Activated CD8-positive, alpha-beta T cell treated with anti-CD3 and anti-CD28 coated beads, Interleukin-2, amount 10 ng/mL, durations not matched to agents 7 days and 5 days (primary cell): Measurements from ENCODE around the gene RAB25. TPM values are rescaled to one million over a fixed set of nuclear protein-coding genes. Genes with fewer than 3 reads are reported as not detected.
A peak's percentile ranks its signal among the peaks of the same experiment; 100 is the strongest.
"Not testable (repeated sequence)": the region's sequence is repeated elsewhere in the genome, so short reads cannot be mapped to it uniquely, and the experiment has no call there.

ENCODE experiments used
- ATAC-seq: fragments of 150-1000 bp; cut with Tn5 transposase; one replicate; pipeline ENCODE4 v1.10.0; 2021; ENCODE audit warnings: moderate library complexity
- CTCF ChIA-PET: fragments of 350-600 bp; sonication (Branson Sonifier 250); formaldehyde crosslinking; loops from one replicate; lab custom pipeline; 2021; ENCODE audit warnings: antibody characterized with exemption; lab: Charles Lee
- POLR2A ChIA-PET: fragments of 350-600 bp; sonication (Branson Sonifier 250); formaldehyde crosslinking; loops from one replicate; lab custom pipeline; 2021; ENCODE audit warnings: antibody characterized with exemption; lab: Charles Lee
- DNase-seq: peaks from one replicate; pipeline ENCODE4 v3.0.0-alpha.2; 2020
- H3K27ac Mint-ChIP-seq: one replicate; pipeline ENCODE4 v1.8.0; 2021; ENCODE audit warnings: mild to moderate bottlenecking, mixed read lengths
- H3K27me3 Mint-ChIP-seq: one replicate; pipeline ENCODE4 v1.8.0; 2021; ENCODE audit warnings: low read depth, mixed read lengths
- H3K36me3 Mint-ChIP-seq: one replicate; pipeline ENCODE4 v1.8.0; 2021; ENCODE audit warnings: low read depth, mixed read lengths
- H3K4me1 Mint-ChIP-seq: one replicate; pipeline ENCODE4 v1.8.0; 2021; ENCODE audit warnings: low read depth, mixed read lengths
- H3K4me3 Mint-ChIP-seq: one replicate; pipeline ENCODE4 v1.8.0; 2021; ENCODE audit warnings: mild to moderate bottlenecking, mixed read lengths
- H3K9me3 Mint-ChIP-seq: one replicate; pipeline ENCODE4 v1.8.0; 2022; ENCODE audit warnings: mixed read lengths; ENCODE audit not compliant: insufficient read depth
- total RNA-seq, 2 experiments: library from RNA; stranded (reverse); gene quantifications; one replicate each; pipeline ENCODE4 v1.2.3, GENCODE V29; 2021

Gene RAB25
- total RNA-seq, 2 experiments from 2014 or later, result 0.50 TPM; not detected in 1

GRCh38 chr1:156033011-156033410 lies 27.9 kb upstream of the RAB25 start:
- Mint-ChIP-seq H3K36me3 (peaks cover 9% of the 10 kb centered on the region), H3K9me3 (no peaks in the 10 kb centered on the region), H3K27me3 (no peaks in the 10 kb centered on the region), H3K27ac (no peak overlapping the region), H3K4me3 (no peak overlapping the region), H3K4me1 (peaks cover 3% of the 10 kb centered on the region)
- POLR2A ChIA-PET, result no interaction called here
- DNase-seq (no peak), ATAC-seq (no peak)
- CTCF ChIA-PET, result interaction anchor here (1.2 kb wide), 1 partner anchor 33 kb away, joined by 3 read pairs; no protein-coding TSS in a partner anchor

- H3K9me3 Mint-ChIP-seq, ATAC-seq, H3K4me3 Mint-ChIP-seq, H3K27ac Mint-ChIP-seq, H3K27me3 Mint-ChIP-seq, H3K4me1 Mint-ChIP-seq, POLR2A ChIA-PET, CTCF ChIA-PET, DNase-seq: not testable (repeated sequence)
- H3K36me3 Mint-ChIP-seq, result peaks cover 11% of the 10 kb centered on the region
Observed at GRCh38 chr1:156034991-156035390, 26.0 kb upstream of the RAB25 start.

GRCh38 chr1:156042828-156043227 lies 18.1 kb upstream of the RAB25 start:
- H3K27ac Mint-ChIP-seq, result no peak overlapping the region
- ChIA-PET POLR2A (no interaction called here), CTCF (interaction anchor here (1.1 to 2.9 kb wide), 2 partner anchors 10 to 23 kb away, joined by 3 to 14 read pairs; no protein-coding TSS in a partner anchor)
- H3K27me3 Mint-ChIP-seq, result no peaks in the 10 kb centered on the region
- no peaks in the 10 kb centered on the region for H3K9me3 Mint-ChIP-seq
- no peak overlapping the region for H3K4me3 Mint-ChIP-seq
- ATAC-seq (no peak), DNase-seq (no peak)
- H3K4me1 Mint-ChIP-seq, result peaks cover 7% of the 10 kb centered on the region
- peaks cover 20% of the 10 kb centered on the region for H3K36me3 Mint-ChIP-seq

GRCh38 chr1:156045076-156045475 lies 15.9 kb upstream of the RAB25 start:
- DNase-seq, result no peak
- Mint-ChIP-seq H3K27ac (peak overlapping the region; percentile 60), H3K9me3 (no peaks in the 10 kb centered on the region), H3K36me3 (peaks cover 28% of the 10 kb centered on the region), H3K4me3 (no peak overlapping the region), H3K27me3 (no peaks in the 10 kb centered on the region), H3K4me1 (peaks cover 7% of the 10 kb centered on the region)
- ChIA-PET CTCF (interaction anchor here (1.1 to 2.9 kb wide), 2 partner anchors 16 to 21 kb away, joined by 3 to 14 read pairs; no protein-coding TSS in a partner anchor), POLR2A (interaction anchor here (1.0 kb wide), 1 partner anchor 22 kb away, joined by 3 read pairs; no protein-coding TSS in a partner anchor)
- ATAC-seq, result peak; percentile 49

- DNase-seq (no peak), ATAC-seq (no peak)
- H3K9me3 Mint-ChIP-seq, result no peaks in the 10 kb centered on the region
- ChIA-PET POLR2A (interaction anchor here (0.6 kb wide), 1 partner anchor 109 kb away, joined by 7 read pairs; no protein-coding TSS in a partner anchor), CTCF (interaction anchor here (1.6 kb wide), 1 partner anchor 8 kb away, joined by 4 read pairs; no protein-coding TSS in a partner anchor)
- H3K36me3 Mint-ChIP-seq, result peaks cover 21% of the 10 kb centered on the region
- no peaks in the 10 kb centered on the region for H3K27me3 Mint-ChIP-seq
- no peak overlapping the region for H3K27ac Mint-ChIP-seq
- peaks cover 14% of the 10 kb centered on the region for H3K4me1 Mint-ChIP-seq
- H3K4me3 Mint-ChIP-seq, result no peak overlapping the region
Observed at GRCh38 chr1:156048663-156049258, 12.2 kb upstream of the RAB25 start.

GRCh38 chr1:156050376-156050775 lies 10.6 kb upstream of the RAB25 start:
- Mint-ChIP-seq H3K9me3 (no peaks in the 10 kb centered on the region), H3K4me1 (peaks cover 12% of the 10 kb centered on the region), H3K27me3 (no peaks in the 10 kb centered on the region), H3K4me3 (no peak overlapping the region), H3K27ac (no peak overlapping the region), H3K36me3 (peaks cover 12% of the 10 kb centered on the region)
- CTCF ChIA-PET, result interaction anchor here (1.9 kb wide), 1 partner anchor 16 kb away, joined by 8 read pairs; no protein-coding TSS in a partner anchor
- ATAC-seq (no peak), DNase-seq (no peak)
- POLR2A ChIA-PET, result no interaction called here

GRCh38 chr1:156051011-156051725 lies 9.8 kb upstream of the RAB25 start:
- Mint-ChIP-seq H3K9me3 (no peaks in the 10 kb centered on the region), H3K36me3 (peaks cover 13% of the 10 kb centered on the region), H3K4me1 (peaks cover 17% of the 10 kb centered on the region), H3K4me3 (no peak overlapping the region), H3K27me3 (no peaks in the 10 kb centered on the region), H3K27ac (no peak overlapping the region)
- ChIA-PET CTCF (interaction anchor here (1.2 to 2.4 kb wide), 4 partner anchors 10 to 46 kb away, joined by 3 to 12 read pairs (median 6); no protein-coding TSS in a partner anchor), POLR2A (no interaction called here)
- DNase-seq (no peak), ATAC-seq (no peak)

DNA sequence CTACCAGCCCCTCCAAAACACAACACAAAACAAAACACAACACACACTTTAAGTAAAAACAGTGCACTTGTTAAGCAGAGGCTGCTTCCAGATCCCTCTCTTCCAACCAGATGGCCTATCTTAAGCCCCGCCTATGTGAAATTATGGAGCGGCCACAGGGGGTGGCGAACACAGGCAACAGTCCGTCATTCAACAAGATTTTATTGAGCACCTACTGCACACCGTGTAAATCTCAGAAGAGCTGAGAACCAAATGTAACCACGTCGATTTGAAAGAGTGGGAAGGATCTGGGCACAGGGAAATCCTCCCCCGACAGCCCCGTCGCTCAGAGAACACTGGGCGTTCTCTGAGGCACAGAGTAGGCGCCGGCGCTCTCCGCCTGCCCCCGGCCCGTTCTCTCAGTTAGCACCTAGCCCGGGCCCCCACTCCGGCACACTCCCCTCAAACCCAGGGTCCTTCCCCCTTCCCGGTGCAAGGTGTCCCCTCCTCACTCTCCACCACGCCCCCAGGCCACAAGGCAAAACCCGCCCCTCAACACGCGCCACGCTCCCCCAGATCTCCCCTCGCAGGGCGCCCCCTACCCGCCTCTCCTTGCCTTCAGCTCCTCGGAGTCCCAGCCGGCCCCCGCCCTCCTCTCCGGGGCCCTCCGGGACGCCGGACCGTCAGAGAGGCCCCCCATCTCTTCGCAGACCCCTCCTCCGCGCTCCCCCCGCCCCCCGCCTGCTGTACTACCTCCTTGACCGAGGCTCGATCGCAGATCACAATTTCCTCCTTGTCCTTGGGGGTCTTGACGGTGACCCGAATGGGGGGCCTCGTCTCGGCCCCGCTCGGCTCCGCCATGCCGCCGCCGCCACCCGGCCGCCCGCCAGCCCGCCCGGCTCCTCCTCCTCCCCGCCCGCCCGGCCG lies 7.8 kb upstream of the RAB25 start:
- peak overlapping the region; percentile 91 for H3K4me3 Mint-ChIP-seq
- H3K36me3 Mint-ChIP-seq, result peaks cover 21% of the 10 kb centered on the region
- ATAC-seq (peak; percentile 41), DNase-seq (peak; percentile 75)
- ChIA-PET CTCF (interaction anchor here (0.9 to 2.4 kb wide), 11 partner anchors 10 to 228 kb away, joined by 3 to 12 read pairs (median 4); partner anchors contain the start of genes ARHGEF2 and SYT11), POLR2A (no interaction called here)
- H3K27ac Mint-ChIP-seq, result peak overlapping the region; percentile 80
- no peaks in the 10 kb centered on the region for H3K9me3 Mint-ChIP-seq
- peaks cover 23% of the 10 kb centered on the region for H3K4me1 Mint-ChIP-seq
- H3K27me3 Mint-ChIP-seq, result no peaks in the 10 kb centered on the region

- Mint-ChIP-seq H3K9me3 (no peaks in the 10 kb centered on the region), H3K4me1 (peaks cover 23% of the 10 kb centered on the region), H3K27me3 (no peaks in the 10 kb centered on the region), H3K27ac (peak within 1 kb of the TSS; percentile 91), H3K4me3 (peak within 1 kb of the TSS; percentile 96), H3K36me3 (peaks cover 20% of the 10 kb centered on the region)
- ChIA-PET POLR2A (no interaction called here), CTCF (interaction anchor here (0.9 to 2.2 kb wide), 8 partner anchors 12 to 194 kb away, joined by 3 to 12 read pairs (median 4); partner anchors contain the start of genes ARHGEF2 and SYT11)
- DNase-seq, result peak; percentile 90
- ATAC-seq, result peak; percentile 55
Observed at GRCh38 chr1:156053768-156054499, 7.0 kb upstream of the RAB25 start, which contains the start of gene UBQLN4. UBQLN4 (minus strand) TSS chr1:156053798; CDS start chr1:156053701, 97 bp downstream.

DNA sequence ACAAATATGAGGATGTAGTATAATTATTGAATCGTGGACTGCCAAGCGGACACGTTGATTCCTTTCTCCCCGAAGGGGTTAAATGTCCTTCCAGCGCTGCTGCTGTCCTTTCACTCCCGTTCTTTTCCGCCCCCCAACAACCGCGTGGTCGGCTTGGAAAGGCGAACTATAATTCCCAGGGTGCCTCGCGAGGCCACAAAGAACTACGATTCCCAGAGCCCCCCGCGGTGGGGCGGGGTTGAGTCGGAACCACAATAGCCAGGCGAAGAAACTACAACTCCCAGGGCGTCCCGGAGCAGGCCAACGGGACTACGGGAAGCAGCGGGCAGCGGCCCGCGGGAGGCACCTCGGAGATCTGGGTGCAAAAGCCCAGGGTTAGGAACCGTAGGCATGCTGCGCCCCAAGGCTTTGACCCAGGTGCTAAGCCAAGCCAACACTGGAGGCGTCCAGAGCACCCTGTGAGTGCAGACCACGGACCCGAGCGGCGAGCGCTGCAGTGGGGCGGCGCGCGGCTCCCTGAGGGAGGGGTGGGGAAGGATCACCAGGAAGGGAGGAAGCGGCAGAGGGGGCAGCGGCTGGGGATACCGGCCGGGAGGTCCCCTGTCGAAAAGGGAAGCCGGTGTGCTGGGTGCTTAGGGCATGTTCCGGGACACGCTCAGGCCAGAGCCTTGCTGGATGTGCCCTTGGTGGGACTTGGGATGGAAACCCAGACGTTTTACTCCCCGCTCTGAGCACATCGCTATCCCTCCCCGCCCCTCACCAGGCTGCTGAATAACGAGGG lies 6.3 kb upstream of the RAB25 start, which contains the start of gene LAMTOR2:
Gene LAMTOR2 (plus strand): TSS at position 283 of the 781 bp plus-strand sequence. CDS start 108 bp downstream, at position 391.
- peak within 1 kb of the TSS; percentile 96 for H3K4me3 Mint-ChIP-seq
- ChIA-PET CTCF (interaction anchor here (1.3 to 1.4 kb wide), 2 partner anchors 39 to 120 kb away, joined by 3 to 4 read pairs; no protein-coding TSS in a partner anchor), POLR2A (no interaction called here)
- H3K9me3 Mint-ChIP-seq, result no peaks in the 10 kb centered on the region
- peak; percentile 79 for ATAC-seq
- peaks cover 15% of the 10 kb centered on the region for H3K36me3 Mint-ChIP-seq
- DNase-seq, result peak; percentile 98
- H3K27me3 Mint-ChIP-seq, result no peaks in the 10 kb centered on the region
- H3K4me1 Mint-ChIP-seq, result peaks cover 23% of the 10 kb centered on the region
- H3K27ac Mint-ChIP-seq, result peak within 1 kb of the TSS; percentile 91
